Testis (tissue), 3 donors: ENCODE data around the gene MYOM1. TPM values are rescaled to one million over a fixed set of nuclear protein-coding genes. Genes with fewer than 3 reads are reported as not detected.

Experiments used
- DNase-seq: peaks from one replicate; pipeline ENCODE4 v3.0.0-alpha.2; 2019
- H3K27ac ChIP-seq, 2 donors: fragments of 200-600 bp; sonication (generic); one replicate each; pipeline ENCODE4 v1.5.1; 2019
- H3K27me3 ChIP-seq: fragments of 200-600 bp; sonication (generic); one replicate; pipeline ENCODE4 v1.5.1; 2019
- H3K36me3 ChIP-seq: fragments of 200-600 bp; sonication (generic); one replicate; pipeline ENCODE4 v1.5.1; 2017; ENCODE audit warnings: low read depth; ENCODE audit errors: missing control alignments
- H3K4me1 ChIP-seq: fragments of 200-600 bp; sonication (generic); one replicate; pipeline ENCODE4 v1.5.1; 2019
- H3K4me3 ChIP-seq, 2 donors: fragments of 200-600 bp; sonication (generic); one replicate each; pipeline ENCODE4 v1.5.1; 2017 to 2019
- H3K9me3 ChIP-seq: fragments of 200-600 bp; sonication (generic); one replicate; pipeline ENCODE4 v1.5.1; 2017
- POLR2A ChIP-seq: fragments of 450-650 bp; IDR thresholded peaks from one replicate; pipeline ENCODE4 v1.6.1; 2017; ENCODE audit warnings: antibody characterized with exemption, mild to moderate bottlenecking, moderate library complexity
- WGBS, 2 donors: methylation state at CpG; one replicate each; pipeline ENCODE4 v1.1.5; 2018; 5-methylcytosine and 5-hydroxymethylcytosine counted together
- intact Hi-C: fragments of 100-400 bp; cut with DNase I; formaldehyde crosslinking; loops from one replicate; pipeline ENCODE4 v1.15.1; 2023; ENCODE audit warnings: low total_unique reads
- polyA plus RNA-seq: library from polyadenylated mRNA; stranded (reverse); fragments of 350-450 nt; fragmentation: Illumina TruSeq; extraction: RNeasy Lipid Tissue Mini Kit (QIAGEN cat#74804); gene quantifications from one replicate; pipeline ENCODE4 v1.2.3, GENCODE V29; 2014; ENCODE audit warnings: low read depth, low replicate concordance; ENCODE audit not compliant: insufficient read depth
- total RNA-seq, 2 donors: library from RNA; depleted of rRNA; stranded (reverse); fragments of >200 nt; gene quantifications; one replicate each; pipeline ENCODE4 v1.2.3, GENCODE V29; 2016
- TF ChIP-seq, protein P1 (sequence below), 3 experiments: fragments of 450-650 bp in 2 of 3; fragments of 200-600 bp in 1 of 3; sonication (generic) in 1 of 3; IDR thresholded peaks; one replicate each; pipeline ENCODE4 v1.5.1; 2016 to 2019; ENCODE audit warnings: antibody characterized with exemption in 3 of 3, mild to moderate bottlenecking in 2 of 3, moderate library complexity in 1 of 3

The MYOM1 gene
- total and polyA plus RNA-seq, 3 donors from 2014 or later: 9.1 to 19.9 (median 16.9) TPM

DNA sequence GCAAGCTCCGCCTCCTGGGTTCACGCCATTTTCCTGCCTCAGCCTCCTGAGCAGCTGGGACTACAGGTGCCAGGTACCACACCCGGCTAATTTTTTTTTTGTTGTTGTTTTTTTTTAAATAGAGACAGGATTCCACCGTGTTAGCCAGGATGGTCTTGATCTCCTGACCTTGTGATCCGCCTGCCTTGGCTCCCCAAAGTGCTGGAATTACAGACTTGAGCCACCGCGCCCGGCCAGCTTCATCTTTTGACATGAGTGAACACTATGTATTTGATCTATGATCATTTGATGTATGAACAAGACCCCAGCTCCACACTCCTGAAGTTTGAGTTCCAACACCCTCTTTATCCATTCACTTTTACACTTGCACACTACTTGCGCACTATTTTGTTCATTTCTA lies 163.5 kb downstream of the MYOM1 start:
- Histone ChIP-seq H3K27ac (no peak overlapping the region), H3K4me1 (peaks cover 6% of the 10 kb centered on the region), H3K36me3 (no peaks in the 10 kb centered on the region), H3K27me3 (no peaks in the 10 kb centered on the region), H3K9me3 (no peaks in the 10 kb centered on the region), H3K4me3 (no peak overlapping the region)
- no peak for TF ChIP-seq POLR2A
- TF ChIP-seq, protein P1, sequence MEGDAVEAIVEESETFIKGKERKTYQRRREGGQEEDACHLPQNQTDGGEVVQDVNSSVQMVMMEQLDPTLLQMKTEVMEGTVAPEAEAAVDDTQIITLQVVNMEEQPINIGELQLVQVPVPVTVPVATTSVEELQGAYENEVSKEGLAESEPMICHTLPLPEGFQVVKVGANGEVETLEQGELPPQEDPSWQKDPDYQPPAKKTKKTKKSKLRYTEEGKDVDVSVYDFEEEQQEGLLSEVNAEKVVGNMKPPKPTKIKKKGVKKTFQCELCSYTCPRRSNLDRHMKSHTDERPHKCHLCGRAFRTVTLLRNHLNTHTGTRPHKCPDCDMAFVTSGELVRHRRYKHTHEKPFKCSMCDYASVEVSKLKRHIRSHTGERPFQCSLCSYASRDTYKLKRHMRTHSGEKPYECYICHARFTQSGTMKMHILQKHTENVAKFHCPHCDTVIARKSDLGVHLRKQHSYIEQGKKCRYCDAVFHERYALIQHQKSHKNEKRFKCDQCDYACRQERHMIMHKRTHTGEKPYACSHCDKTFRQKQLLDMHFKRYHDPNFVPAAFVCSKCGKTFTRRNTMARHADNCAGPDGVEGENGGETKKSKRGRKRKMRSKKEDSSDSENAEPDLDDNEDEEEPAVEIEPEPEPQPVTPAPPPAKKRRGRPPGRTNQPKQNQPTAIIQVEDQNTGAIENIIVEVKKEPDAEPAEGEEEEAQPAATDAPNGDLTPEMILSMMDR (IDR thresholded peaks at IDR 0.05): no peak
- WGBS, 2 donors: 67 to 81% methylated on average over 9 of the region's 9 CpGs
- DNase-seq: no peak
- intact Hi-C loops: no loop called here

DNA sequence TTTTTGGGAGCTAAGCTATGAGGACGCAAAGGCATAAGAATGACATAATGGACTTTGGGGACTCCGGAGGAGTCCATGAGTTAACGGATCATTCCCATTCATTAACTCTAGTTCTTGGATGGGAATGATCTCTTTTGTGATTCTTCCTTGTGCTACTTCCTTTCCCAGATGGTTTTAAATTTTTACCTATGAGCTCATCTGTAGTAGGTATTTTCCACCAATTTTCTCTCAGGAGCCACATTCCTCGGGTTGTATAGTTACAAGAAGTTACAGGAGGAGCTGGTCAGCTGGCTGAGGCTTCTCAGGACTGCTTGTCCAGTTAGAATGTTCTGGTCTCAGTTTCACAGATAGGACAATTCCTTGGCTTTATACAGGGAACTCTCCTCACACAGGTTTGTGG lies 164.0 kb downstream of the MYOM1 start:
- Histone ChIP-seq H3K4me1 (peaks cover 6% of the 10 kb centered on the region), H3K36me3 (no peaks in the 10 kb centered on the region), H3K27me3 (no peaks in the 10 kb centered on the region), H3K4me3 (no peak overlapping the region), H3K9me3 (no peaks in the 10 kb centered on the region), H3K27ac (no peak overlapping the region)
- intact Hi-C loops: no loop called here
- no peak for DNase-seq
- TF ChIP-seq, protein P1 (IDR thresholded peaks at IDR 0.05): no peak
- no peak for TF ChIP-seq POLR2A
- WGBS, 2 donors: 54 to 61% methylated on average over 4 of the region's 4 CpGs

DNA sequence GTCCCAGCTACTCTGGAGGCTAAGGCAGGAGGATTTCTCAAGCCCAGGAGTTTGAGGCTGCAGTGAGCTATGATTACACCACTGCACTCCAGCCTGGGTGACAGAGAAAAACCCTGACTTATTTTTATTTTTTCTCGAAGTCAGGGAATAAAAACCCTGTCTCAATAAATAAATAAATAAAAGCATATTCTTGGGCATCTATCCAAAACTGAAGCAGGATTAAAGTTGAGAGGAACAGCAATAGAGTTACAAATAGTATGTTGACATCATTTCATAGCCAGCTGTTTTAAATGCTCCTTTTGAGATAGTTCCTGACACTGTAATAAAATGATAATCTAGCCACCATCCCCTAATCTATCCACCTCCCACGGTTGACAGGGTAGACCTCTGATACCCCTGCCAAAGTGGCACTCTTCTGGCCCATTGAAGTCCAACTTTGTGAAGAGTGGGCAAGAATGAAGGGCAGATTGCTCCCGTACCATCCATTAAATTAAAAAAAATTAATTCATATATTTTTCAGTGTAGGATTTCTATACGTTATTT lies 164.5 kb downstream of the MYOM1 start:
- TF ChIP-seq POLR2A: no peak
- TF ChIP-seq, protein P1 (IDR thresholded peaks at IDR 0.05): no peak
- peaks cover 6% of the 10 kb centered on the region for H3K4me1 ChIP-seq
- no peak overlapping the region for H3K4me3 ChIP-seq
- no peaks in the 10 kb centered on the region for H3K36me3 ChIP-seq
- DNase-seq: no peak
- intact Hi-C loops: no loop called here
- no peaks in the 10 kb centered on the region for H3K9me3 ChIP-seq
- no peaks in the 10 kb centered on the region for H3K27me3 ChIP-seq
- 61% methylated on average over 4 of the region's 4 CpGs for WGBS, 2 donors
- no peak overlapping the region for H3K27ac ChIP-seq

DNA sequence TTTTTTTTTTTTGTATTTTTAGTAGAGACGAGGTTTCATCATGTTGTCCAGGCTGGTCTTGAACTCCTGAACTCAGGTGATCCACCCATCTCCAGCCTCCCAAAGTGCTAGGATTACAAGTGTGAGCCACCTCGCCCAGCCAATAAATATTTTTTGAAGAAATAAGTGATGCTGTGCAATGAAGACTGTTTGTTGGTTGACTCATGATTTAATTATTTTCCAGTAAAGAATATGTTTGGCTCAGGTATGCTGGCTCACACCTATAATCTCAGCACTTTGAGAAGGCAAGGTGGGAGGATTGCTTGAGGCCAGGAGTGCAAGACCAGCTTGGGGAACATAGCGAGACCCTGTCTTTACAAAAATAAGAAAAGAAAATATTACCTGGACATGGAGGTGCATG lies 165.0 kb downstream of the MYOM1 start:
- H3K9me3 ChIP-seq: no peaks in the 10 kb centered on the region
- DNase-seq: no peak
- H3K27ac ChIP-seq: no peak overlapping the region
- no peaks in the 10 kb centered on the region for H3K27me3 ChIP-seq
- intact Hi-C loops: no loop called here
- TF ChIP-seq, protein P1 (IDR thresholded peaks at IDR 0.05): no peak
- TF ChIP-seq POLR2A: no peak
- 92 to 97% methylated on average over 3 of the region's 3 CpGs for WGBS, 2 donors
- H3K36me3 ChIP-seq: no peaks in the 10 kb centered on the region
- no peak overlapping the region for H3K4me3 ChIP-seq
- peaks cover 6% of the 10 kb centered on the region for H3K4me1 ChIP-seq

DNA sequence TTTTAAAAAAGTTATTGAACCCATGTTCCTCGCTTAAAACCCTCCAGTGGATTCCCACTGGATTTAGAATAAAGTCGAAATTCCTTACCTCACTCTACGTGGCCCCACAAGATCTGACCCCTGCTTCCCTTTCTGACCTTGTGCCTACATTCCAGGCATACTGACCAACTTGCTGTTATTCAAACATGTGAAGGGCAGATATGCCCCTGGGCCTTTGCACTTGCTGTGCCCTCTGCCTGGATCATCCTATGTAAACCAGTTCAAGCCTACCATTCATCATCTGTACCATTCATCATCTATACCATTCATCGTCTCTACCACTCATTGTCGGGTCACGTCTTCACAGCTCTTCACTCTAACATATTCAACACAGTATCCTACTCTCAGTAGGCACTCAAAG lies 165.6 kb downstream of the MYOM1 start:
- WGBS, 2 donors: 97 to 99% methylated on average over 6 of the region's 6 CpGs
- Histone ChIP-seq H3K27ac (no peak overlapping the region), H3K4me1 (peaks cover 6% of the 10 kb centered on the region), H3K27me3 (no peaks in the 10 kb centered on the region), H3K4me3 (no peak overlapping the region), H3K36me3 (no peaks in the 10 kb centered on the region), H3K9me3 (no peaks in the 10 kb centered on the region)
- intact Hi-C loops: no loop called here
- no peak for TF ChIP-seq POLR2A
- TF ChIP-seq, protein P1 (IDR thresholded peaks at IDR 0.05): no peak
- DNase-seq: no peak
